K562 (cell line): ENCODE results near the gene MMP21.

Experiments
- CEBPB ChIP-seq: fragments of 450-650 bp; IDR thresholded peaks from 2 replicates; pipeline ENCODE4 v1.6.1; 2016; ENCODE audit warnings: missing genetic modification characterization, missing compliant biosample characterization
- ETV6 ChIP-seq, 3 experiments: fragments of 150-350 bp in 1 of 3; sonication (generic) in 1 of 3; formaldehyde crosslinking in 1 of 3; IDR thresholded peaks; 2 replicates each; pipeline versions ENCODE4 v1.6.1 to v1.8.0; 2014 to 2022; ENCODE audit warnings: borderline replicate concordance in 2 of 3, low read depth in 2 of 3, antibody characterized with exemption in 1 of 3, low read length in 1 of 3, mild to moderate bottlenecking in 1 of 3, missing genetic modification reagents in 1 of 3
- FOXP4 ChIP-seq: sonication (generic); formaldehyde crosslinking; IDR thresholded peaks from 2 replicates; pipeline ENCODE4 v1.8.0; 2022; ENCODE audit warnings: mild to moderate bottlenecking, missing genetic modification reagents, borderline replicate concordance
- POLR3A ChIP-seq: IDR thresholded peaks from 2 replicates; pipeline ENCODE4 v1.6.1; 2011; ENCODE audit warnings: borderline replicate concordance, mild to moderate bottlenecking, moderate library complexity; ENCODE audit not compliant: insufficient read length, insufficient read depth; ENCODE audit errors: extremely low read depth
- SRF ChIP-seq, 2 experiments: fragments of 250-450, 450-650 bp in 1 of 2; sonication (Bioruptor Pico) in 1 of 2; sonication (generic) in 1 of 2; formaldehyde crosslinking; IDR thresholded peaks; 2 replicates each; pipeline versions ENCODE4 v1.5.0 to v1.5.1; 2020 to 2022; ENCODE audit warnings: mild to moderate bottlenecking in 1 of 2, missing genetic modification reagents in 1 of 2
- TOE1 ChIP-seq, 2 experiments: fragments of 450-650 bp in 1 of 2; sonication (generic) in 1 of 2; formaldehyde crosslinking in 1 of 2; IDR thresholded peaks; 2 replicates each; pipeline versions ENCODE4 v1.7.1 to v1.8.0; 2016 to 2022; ENCODE audit warnings: borderline replicate concordance in 2 of 2, mild to moderate bottlenecking in 2 of 2, antibody characterized with exemption in 1 of 2, inconsistent platforms in 1 of 2, low read depth in 1 of 2, missing genetic modification reagents in 1 of 2, moderate library complexity in 1 of 2
- ZFX ChIP-seq: sonication (generic); formaldehyde crosslinking; IDR thresholded peaks from 2 replicates; pipeline ENCODE4 v1.8.0; 2022; ENCODE audit warnings: mild to moderate bottlenecking, missing genetic modification reagents, moderate library complexity

- TF ChIP-seq ETV6 (IDR thresholded peaks at IDR 0.05; ENCODE audit: borderline replicate concordance in 1 of 2, low read depth in 2 of 2, low read length in 1 of 2), result no peak
- no peak for TF ChIP-seq ETV6 (CRISPR knock-in tag; IDR thresholded peaks at IDR 0.05; ENCODE audit: borderline replicate concordance)
- no peak for TF ChIP-seq FOXP4 (CRISPR knock-in tag)
- no peak for TF ChIP-seq TOE1 (IDR thresholded peaks at IDR 0.05; ENCODE audit: borderline replicate concordance)
- TF ChIP-seq TOE1 (CRISPR knock-in tag; IDR thresholded peaks at IDR 0.05; ENCODE audit: borderline replicate concordance, low read depth), result no peak
- TF ChIP-seq CEBPB (tag), result no peak
- TF ChIP-seq ZFX (CRISPR knock-in tag), result no peak
- TF ChIP-seq POLR3A, result no peak
- no peak for TF ChIP-seq SRF (CRISPR knock-in tag; IDR thresholded peaks at IDR 0.05)
Observed at GRCh38 chr10:125726914-125727313, 48.7 kb downstream of the MMP21 start.
